Activated CD4-positive, alpha-beta T cell treated with anti-CD3 and anti-CD28 coated beads, Interleukin-2, Interleukin-4, amounts not matched to agents 100 ng/mL and 50 ng/mL, durations not matched to agents 16 hours and 8 hours (primary cell): Measurements from ENCODE around the gene NUDT8.
"Not testable (repeated sequence)": the region's sequence is repeated elsewhere in the genome, so short reads cannot be mapped to it uniquely, and the experiment has no call there.

ENCODE experiments used
- DNase-seq: peaks from one replicate; pipeline ENCODE4 v3.0.0-alpha.2; 2020; ENCODE audit warnings: low spot score

The NUDT8 gene

DNA sequence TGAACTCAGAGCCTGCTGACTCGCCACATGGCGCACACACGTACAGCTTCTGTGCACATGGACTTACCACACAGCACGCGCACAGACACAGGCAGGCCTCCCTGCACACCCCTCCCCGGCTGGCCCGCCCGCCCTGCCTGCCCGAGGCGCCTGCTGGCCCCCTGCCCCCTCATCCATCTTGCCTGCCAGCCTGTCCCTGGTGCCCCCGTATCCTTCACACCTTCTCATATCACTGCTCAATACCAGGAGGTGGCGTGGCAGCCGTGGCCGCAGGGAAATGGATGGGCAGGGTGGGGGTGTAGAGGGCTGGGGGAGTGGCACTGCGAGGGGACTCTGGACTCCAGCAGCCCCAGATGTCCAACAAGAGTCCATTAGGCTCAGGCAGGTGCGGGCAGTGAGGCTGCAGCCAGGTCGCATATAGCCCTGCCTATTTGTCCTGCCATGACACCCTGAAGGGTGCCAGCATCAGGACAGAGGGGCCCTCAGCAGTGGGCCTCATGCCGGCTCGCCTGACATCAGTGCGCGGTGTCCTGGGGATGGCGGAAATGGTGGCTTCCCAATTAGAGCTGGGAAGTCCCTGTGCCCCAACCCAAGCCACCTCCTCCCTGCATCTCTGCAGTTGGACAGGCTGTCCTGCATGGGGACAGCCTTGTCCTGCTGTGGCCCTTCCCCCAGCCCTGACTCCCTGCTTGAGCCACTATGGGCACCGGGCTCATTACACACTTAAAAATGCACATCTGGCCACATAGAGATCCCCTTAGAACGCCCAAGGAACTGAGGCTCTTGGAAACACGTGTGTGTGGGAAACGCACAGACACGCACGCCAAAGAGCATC, 11.8 kb upstream of the NUDT8 start:
- DNase-seq = no peak

- DNase-seq = no peak
Measured at GRCh38 chr11:67640758-67641337, 11.1 kb upstream of the NUDT8 start.

- peak; percentile 61 for DNase-seq
Measured at GRCh38 chr11:67640021-67640757, 10.5 kb upstream of the NUDT8 start.

DNA sequence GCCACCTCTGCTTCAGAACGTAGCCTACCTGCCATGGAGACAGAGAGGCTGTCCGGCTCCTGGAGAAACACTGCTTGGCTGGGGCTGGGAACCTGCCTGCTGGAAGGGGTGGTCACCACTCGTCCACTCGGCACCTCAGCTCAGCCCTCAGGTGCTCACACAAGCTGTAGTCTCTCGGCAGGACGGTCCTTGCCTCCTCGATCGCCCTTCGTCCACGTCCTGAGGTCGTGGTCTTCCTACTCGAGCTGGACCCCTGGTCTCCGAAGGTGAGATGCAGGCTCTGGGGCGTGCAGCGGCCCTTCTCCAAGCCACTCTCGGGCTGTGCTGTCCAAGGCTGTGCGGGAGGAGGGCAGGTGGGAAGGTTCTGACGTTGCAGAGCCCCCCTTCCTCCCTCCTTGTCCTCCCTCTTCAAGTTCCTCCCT, 9.7 kb upstream of the NUDT8 start, which contains the start of gene TBX10:
Gene TBX10 (minus strand): TSS at position 326 of the 422 bp plus-strand sequence. CDS start 291 bp downstream, at position 35.
- DNase-seq = no peak

DNA sequence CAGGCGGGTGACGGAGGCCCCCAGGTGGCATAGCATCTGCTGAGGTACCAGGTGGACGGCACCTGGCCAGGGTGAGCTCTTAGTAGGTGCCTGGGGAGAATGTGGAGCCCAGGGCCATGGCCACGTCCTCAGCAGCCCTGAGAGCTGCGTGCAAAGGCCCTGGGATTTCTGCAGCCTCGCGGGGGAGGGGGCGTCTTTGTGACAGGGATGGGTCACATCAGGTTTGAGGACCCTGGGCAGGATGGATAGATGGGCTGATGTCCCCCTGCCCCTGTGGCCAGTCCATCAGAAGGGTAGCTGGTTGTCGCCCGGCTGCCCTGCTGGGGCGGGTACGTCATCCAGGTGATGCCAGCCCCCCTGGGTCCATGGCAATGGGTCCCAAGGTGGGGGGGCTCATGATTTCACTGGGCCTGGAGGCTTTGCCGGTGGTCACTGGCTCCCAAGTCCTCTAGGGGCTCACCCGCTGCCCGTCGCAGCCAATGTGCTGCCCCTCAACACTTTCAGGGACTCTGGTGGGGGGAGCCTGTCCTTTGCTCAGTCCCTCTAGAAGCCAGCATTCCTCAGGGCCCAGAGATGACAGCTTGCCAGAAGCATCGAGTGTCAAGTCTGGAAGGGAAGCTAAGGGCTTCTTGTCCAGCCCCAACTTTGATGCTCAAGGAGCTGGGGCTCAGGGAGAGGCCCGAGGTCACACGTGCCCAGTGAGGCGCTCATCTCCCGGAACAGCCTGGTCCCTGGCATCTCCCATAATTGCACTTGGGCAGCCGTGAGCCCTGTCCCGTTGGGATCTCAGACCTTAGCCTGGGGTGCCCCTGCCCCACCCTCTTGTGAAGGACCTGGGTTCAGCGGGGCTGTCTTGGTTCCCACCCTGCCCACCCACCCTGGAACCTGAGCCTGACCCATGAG, 9.0 kb upstream of the NUDT8 start:
- DNase-seq = no peak

DNA sequence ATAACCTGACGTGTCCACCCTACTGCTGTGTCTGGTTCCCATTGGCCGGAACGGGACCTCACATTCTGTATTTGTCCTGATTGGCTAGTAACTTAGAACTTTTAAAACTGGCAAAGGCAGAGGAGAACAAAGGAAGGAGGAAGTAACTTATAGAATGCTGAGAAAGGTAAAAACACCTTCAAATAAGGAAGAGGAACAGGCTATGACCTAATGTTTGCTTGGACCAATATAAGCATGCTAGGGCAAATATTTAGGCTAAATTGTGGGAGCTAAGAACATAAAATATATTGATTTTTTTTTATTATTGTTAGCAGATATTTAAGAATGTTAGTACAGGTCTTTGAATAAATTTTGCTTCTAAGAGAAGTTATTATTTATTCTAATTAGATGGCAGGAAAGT, 7.7 kb upstream of the NUDT8 start:
- DNase-seq = not testable (repeated sequence)

- DNase-seq = no peak
Measured at GRCh38 chr11:67636962-67637361, 7.2 kb upstream of the NUDT8 start.

DNA sequence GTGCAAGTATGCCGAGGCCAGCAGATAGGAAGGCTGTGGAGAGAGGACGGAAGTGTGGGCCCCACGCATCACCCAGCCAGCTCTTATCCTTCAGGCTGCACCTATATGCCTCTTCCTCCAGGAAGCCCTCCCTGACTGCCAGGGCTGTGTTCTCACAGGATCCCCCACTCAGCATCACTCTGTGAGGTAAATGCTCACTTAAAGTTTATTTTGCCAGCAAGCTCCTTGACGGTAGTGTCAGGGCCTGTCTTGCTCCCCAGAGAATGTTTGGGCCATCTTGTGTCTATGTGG, 5.4 kb upstream of the NUDT8 start:
- no peak for DNase-seq

- DNase-seq = no peak
Measured at GRCh38 chr11:67634366-67635230, 4.9 kb upstream of the NUDT8 start.

GRCh38 chr11:67633758-67634365, 4.1 kb upstream of the NUDT8 start:
- no peak for DNase-seq

DNA sequence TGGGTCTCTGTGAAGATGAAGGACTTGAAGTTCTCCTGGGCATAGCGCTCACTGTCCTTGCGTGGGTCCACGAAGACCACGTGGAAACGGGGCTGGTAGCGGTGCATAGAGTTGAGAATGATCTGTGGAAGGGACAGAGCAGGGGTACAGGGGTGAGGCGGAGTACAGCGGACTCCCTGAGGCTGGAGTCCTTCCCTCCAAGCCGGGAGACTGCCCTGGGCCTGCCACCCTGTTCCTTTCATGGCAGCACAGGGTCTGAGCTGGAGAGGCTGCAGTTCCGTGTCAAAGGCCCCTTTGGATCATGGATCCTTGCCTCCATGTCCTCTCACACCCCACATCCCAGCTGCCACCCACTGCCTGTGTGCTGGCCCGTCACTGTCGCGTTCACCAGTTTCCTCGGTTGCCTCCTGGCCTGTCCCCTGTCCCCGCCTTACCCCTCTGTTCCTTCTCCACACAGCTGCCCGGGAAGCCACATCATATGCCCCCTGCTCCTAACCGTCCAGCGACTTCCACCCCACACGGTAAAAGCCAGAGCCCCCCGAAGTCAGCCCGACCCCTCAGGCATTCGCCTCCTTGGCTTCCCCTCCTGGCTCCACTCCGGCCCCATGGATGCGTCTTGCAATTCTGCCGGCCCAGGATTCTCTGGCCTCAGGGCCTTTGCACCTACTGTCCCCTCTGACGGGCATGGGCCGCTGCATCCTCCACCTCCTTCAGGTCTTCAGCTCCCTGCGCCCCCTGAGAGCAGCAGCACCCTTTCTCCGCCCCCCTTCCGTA, 3.4 kb upstream of the NUDT8 start:
- no peak for DNase-seq

- no peak for DNase-seq
Measured at GRCh38 chr11:67632175-67632981, 2.6 kb upstream of the NUDT8 start.

- no peak for DNase-seq
Measured at GRCh38 chr11:67631853-67632174, 2.1 kb upstream of the NUDT8 start.

GRCh38 chr11:67631411-67631810, 1.7 kb upstream of the NUDT8 start:
- DNase-seq = no peak

DNA sequence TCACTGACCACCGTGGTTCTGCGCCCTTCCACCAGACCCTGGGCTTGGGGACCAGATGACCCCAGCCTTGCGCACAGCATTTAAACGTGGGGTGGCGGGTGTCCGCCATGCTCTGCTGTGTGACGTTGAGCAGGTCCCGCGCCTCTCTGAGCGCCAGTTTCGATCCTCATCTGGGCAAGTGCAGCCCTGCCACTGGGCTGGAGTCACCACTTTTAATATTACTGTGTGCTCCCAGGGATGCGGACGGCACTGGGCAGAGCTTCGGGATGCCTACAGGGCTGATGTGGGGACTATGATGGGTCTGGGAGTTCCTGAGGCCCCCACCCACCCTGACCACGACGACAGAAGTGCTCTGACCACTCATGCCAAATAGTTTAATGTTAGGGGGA, 1.2 kb upstream of the NUDT8 start:
- no peak for DNase-seq

DNA sequence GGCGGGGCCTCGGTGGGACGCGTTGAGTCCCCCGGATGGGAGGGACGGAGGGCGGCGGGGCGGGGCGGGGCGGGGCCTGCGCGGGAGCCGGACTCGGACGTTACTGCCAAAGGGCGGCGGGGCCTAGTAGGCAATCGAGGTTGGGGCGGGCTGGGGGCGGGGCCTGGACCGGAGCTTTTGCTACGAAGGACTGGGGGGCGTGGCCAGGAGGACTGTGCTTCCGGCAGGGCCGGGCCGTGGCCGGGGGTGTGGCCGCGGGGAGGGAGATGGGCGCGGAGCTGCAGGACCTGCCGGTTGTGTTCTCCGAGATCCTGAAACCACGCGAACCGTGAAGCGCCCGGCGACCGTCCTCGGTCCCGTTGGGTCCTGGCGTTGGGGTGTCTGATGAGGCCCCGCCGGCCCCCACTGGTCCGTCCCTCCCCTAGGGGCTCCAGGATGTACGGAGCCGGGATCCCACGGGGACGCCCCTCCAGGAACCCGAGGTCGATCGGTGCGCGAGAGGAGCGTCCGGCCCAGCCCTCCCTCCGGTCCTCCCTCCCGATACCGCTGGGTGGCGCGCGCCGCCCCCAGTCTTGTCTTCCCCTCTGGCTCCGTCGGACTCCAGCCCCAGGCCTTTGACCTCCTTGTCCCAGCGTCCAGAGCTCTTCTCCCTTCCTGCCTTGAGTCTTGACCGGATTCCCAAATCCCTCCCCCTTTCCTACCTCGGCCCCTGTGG, 648 bp upstream of the NUDT8 start:
- peak; percentile 97 for DNase-seq

DNA sequence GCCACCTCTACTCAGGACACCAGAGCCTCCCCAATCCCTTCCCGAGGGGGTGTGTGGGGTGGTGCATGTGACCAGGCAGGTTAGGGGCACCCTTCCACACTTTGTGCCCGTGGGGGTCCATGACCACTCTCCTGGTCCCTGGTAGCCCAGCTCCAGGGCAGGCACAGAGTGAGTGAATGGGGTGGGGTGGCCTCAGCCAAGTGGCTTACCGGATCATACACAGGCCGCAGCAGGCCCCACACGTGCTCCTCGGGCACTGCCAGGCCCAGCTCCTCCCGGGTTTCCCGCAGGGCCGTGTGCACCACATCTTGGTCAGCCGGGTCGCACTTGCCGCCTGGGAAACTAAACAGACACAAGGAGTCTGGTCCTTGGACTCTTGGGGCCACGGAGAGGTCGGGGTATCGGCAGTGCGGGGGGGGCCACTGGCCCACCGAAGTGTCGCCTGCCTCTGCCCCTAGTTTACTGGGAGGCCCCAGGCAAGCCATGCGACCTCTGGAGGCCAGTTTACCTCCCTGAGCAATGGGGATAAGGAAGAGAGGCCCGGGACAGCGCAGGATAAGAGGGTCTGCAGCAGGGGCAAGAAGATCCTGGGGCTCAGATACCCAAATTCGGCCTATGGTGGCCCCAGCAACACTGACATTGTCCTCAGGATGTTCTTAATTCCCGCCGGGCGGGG, 889 bp downstream of the NUDT8 start:
- no peak for DNase-seq
